ENCODE data around the gene RNU6-9.
"Not testable (repeated sequence)": the region's sequence is repeated elsewhere in the genome, so short reads cannot be mapped to it uniquely, and the experiment has no call there.

The RNU6-9 gene

GRCh38 chr19:845707-846521 is 47.4 kb upstream of the RNU6-9 start:
- H3K9me3 ChIP-seq (ENCODE audit: control insufficient read depth, insufficient read depth, low read length): no peaks in the 10 kb centered on the region
- peaks cover 12% of the 10 kb centered on the region for H3K27me3 ChIP-seq (ENCODE audit: control insufficient read depth, low read length)
- no peak overlapping the region for H3K27ac ChIP-seq (ENCODE audit: low read depth, low read length)

GRCh38 chr19:848386-848921 is 44.8 kb upstream of the RNU6-9 start:
- Histone ChIP-seq H3K4me1 (ENCODE audit: control insufficient read depth, low read length) (peaks cover 15% of the 10 kb centered on the region), H3F3A (ENCODE audit: control insufficient read depth, insufficient read depth) (no peaks in the 10 kb centered on the region), H3K27me3 (ENCODE audit: control insufficient read depth, low read length) (peaks cover 12% of the 10 kb centered on the region), H3K27ac (ENCODE audit: low read depth, low read length) (no peak overlapping the region), H3K79me2 (ENCODE audit: control insufficient read depth, low read length) (no peaks in the 10 kb centered on the region), H3K9me3 (ENCODE audit: control insufficient read depth, insufficient read depth, low read length) (no peaks in the 10 kb centered on the region), H3K36me3 (ENCODE audit: control insufficient read depth, low read length) (no peaks in the 10 kb centered on the region), H3K4me2 (ENCODE audit: low read length) (no peak overlapping the region), H3K9me2 (replicated peaks; ENCODE audit: control insufficient read depth, low read length) (no peaks in the 10 kb centered on the region), H4K20me1 (ENCODE audit: control insufficient read depth, insufficient read depth, low read depth, low read length) (no peaks in the 10 kb centered on the region), H3K4me3 (ENCODE audit: low read length) (no peak overlapping the region)
- TF ChIP-seq CTCF (IDR thresholded peaks at IDR 0.05; ENCODE audit: low read depth, low read length, poor library complexity, severe bottlenecking) (no peak), EZH2phosphoT487 (IDR thresholded peaks at IDR 0.05; ENCODE audit: borderline replicate concordance, low read length) (no peak)

More at GRCh38 chr19:845707-846521, 47.4 kb upstream of the RNU6-9 start:
- H3K4me1 ChIP-seq (ENCODE audit: control insufficient read depth, low read length): peaks cover 15% of the 10 kb centered on the region
- no peaks in the 10 kb centered on the region for H3K36me3 ChIP-seq (ENCODE audit: control insufficient read depth, low read length)
- H3K9me2 ChIP-seq (replicated peaks; ENCODE audit: control insufficient read depth, low read length): no peaks in the 10 kb centered on the region
- H3K4me2 ChIP-seq (ENCODE audit: low read length): no peak overlapping the region
- TF ChIP-seq CTCF (IDR thresholded peaks at IDR 0.05; ENCODE audit: low read depth, low read length, poor library complexity, severe bottlenecking) (no peak), EZH2phosphoT487 (IDR thresholded peaks at IDR 0.05; ENCODE audit: borderline replicate concordance, low read length) (no peak)
- H3F3A ChIP-seq (ENCODE audit: control insufficient read depth, insufficient read depth): no peaks in the 10 kb centered on the region
- H4K20me1 ChIP-seq (ENCODE audit: control insufficient read depth, insufficient read depth, low read depth, low read length): no peaks in the 10 kb centered on the region
- H3K4me3 ChIP-seq (ENCODE audit: low read length): no peak overlapping the region
- H3K79me2 ChIP-seq (ENCODE audit: control insufficient read depth, low read length): no peaks in the 10 kb centered on the region

DNA sequence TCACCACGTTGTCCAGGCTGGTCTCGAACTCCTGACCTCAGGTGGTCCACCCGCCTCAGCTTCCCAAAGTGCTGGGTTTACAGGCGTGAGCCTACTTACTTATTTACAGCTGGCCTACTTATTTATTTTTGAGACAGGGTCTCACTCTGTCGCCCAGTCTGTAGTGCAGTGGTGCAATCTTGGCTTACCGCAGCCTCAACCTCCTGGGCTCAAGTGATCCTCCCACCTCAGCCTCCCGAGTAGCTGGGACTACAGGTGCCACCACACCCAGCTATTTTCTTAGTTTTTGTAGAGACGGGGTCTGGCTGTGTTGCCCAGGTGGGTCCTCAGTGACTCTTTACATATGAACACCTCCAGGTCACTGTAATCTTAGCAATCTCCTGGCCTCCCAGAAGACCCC is 44.1 kb upstream of the RNU6-9 start:
- not testable (repeated sequence) for H3K9me2 ChIP-seq (replicated peaks; ENCODE audit: control insufficient read depth, low read length); H3K79me2 ChIP-seq (ENCODE audit: control insufficient read depth, low read length); H3K4me2 ChIP-seq (ENCODE audit: low read length); H3K4me3 ChIP-seq (ENCODE audit: low read length); H3K9me3 ChIP-seq (ENCODE audit: control insufficient read depth, insufficient read depth, low read length); H3F3A ChIP-seq (ENCODE audit: control insufficient read depth, insufficient read depth); H4K20me1 ChIP-seq (ENCODE audit: control insufficient read depth, insufficient read depth, low read depth, low read length); H3K27ac ChIP-seq (ENCODE audit: low read depth, low read length); H3K36me3 ChIP-seq (ENCODE audit: control insufficient read depth, low read length)
- Histone ChIP-seq H3K27me3 (ENCODE audit: control insufficient read depth, low read length) (peaks cover 12% of the 10 kb centered on the region), H3K4me1 (ENCODE audit: control insufficient read depth, low read length) (peaks cover 15% of the 10 kb centered on the region)

Data from DOHH2 (cell line).